ENCODE results near the gene MYH2.

Gene MYH2

DNA sequence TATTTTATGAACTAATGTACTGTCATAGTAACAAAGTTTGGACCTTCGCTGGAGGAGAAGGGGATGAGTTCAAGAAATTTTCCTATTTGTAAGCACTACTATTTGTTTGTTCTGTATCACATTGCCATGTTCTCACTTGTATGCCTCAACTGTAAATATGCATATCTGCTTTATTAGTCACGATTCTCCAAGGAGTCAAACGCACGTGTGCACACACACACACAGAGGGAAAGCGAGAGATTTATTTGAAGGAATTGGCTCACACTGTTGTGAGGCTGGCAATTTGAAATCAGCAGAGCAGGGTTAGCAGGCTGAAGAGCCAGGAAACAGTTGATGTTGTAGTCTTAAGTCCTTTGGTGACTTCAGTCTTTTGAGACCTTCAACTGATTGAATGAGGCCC, 24.9 kb upstream of the MYH2 start:
- ChIA-PET POLR2A (ENCODE audit: low non-redundant PET) (no interaction called here), CTCF (no interaction called here)
- peak; percentile 17 for DNase-seq (ENCODE audit: low spot score)
- no peak overlapping the region for H3K27ac ChIP-seq
- TF ChIP-seq, protein P1, sequence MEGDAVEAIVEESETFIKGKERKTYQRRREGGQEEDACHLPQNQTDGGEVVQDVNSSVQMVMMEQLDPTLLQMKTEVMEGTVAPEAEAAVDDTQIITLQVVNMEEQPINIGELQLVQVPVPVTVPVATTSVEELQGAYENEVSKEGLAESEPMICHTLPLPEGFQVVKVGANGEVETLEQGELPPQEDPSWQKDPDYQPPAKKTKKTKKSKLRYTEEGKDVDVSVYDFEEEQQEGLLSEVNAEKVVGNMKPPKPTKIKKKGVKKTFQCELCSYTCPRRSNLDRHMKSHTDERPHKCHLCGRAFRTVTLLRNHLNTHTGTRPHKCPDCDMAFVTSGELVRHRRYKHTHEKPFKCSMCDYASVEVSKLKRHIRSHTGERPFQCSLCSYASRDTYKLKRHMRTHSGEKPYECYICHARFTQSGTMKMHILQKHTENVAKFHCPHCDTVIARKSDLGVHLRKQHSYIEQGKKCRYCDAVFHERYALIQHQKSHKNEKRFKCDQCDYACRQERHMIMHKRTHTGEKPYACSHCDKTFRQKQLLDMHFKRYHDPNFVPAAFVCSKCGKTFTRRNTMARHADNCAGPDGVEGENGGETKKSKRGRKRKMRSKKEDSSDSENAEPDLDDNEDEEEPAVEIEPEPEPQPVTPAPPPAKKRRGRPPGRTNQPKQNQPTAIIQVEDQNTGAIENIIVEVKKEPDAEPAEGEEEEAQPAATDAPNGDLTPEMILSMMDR (conservative IDR thresholded peaks at IDR 0.05; ENCODE audit: low read depth) = no peak

DNA sequence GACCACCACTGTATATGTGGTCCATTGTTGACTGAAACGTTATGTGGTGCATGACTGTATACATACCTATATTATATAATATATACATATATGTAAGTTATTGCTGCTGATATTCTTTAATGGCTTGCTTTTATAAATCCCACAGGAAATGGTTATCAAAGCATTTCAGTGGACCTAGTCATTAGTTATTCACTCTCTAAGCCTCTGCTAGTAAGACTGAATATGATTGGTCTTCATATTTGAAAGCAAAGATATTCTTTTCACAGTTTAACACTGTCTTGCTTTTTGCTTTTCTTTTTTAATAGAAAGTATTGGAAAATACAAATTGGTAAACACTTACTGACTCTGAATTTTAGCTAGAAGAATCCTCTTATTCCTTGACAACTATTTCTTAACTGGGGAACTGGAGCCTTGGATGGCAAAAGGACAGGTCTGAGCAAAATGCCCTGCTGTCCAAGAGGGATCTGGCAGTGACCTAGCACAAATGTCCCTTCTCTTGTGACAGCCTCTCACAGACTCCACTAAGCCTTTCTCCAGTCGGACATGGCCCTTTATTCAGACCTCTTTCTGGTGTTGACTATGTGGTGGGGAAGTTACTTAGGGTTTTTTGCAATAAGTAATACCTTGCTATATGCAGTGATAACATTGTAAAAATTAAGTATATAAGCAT, 14.7 kb upstream of the MYH2 start:
- no peak for DNase-seq (ENCODE audit: low spot score)
- ChIA-PET POLR2A (ENCODE audit: low non-redundant PET) (no interaction called here), CTCF (interaction anchor here (0.7 kb wide), 1 partner anchor 205 kb away, joined by 3 read pairs; no protein-coding TSS in a partner anchor)
- TF ChIP-seq, protein P1 (conservative IDR thresholded peaks at IDR 0.05; ENCODE audit: low read depth) = no peak
- H3K27ac ChIP-seq = no peak overlapping the region

DNA sequence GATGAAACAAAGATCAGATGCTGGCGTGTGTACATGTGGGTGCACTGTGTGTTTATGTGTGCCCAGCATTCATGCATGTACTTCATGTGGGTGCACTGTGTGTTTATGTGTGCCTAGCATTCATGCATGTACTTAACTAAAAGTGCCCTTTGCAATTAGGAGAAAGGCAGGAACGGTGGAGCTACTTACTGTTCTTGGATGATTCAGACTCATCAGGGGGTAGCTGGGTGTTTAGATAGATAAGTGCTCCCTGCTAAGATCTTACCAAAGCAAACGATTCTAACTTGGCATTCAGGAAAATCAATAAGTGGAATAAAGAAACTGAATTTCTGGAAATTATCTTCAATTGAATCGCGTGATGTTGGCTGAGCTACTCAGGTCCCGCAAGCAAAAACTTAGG, 8.6 kb upstream of the MYH2 start:
- H3K27ac ChIP-seq = no peak overlapping the region
- POLR2A ChIA-PET (ENCODE audit: low non-redundant PET) = no interaction called here
- TF ChIP-seq, protein P1 (conservative IDR thresholded peaks at IDR 0.05; ENCODE audit: low read depth) = no peak
- DNase-seq (ENCODE audit: low spot score) = no peak
- CTCF ChIA-PET = no interaction called here

GRCh38 chr17:10557422-10557821, 8.0 kb upstream of the MYH2 start:
- DNase-seq (ENCODE audit: low spot score) = no peak
- H3K27ac ChIP-seq = no peak overlapping the region
- CTCF ChIA-PET = no interaction called here
- POLR2A ChIA-PET (ENCODE audit: low non-redundant PET) = no interaction called here
- TF ChIP-seq, protein P1 (conservative IDR thresholded peaks at IDR 0.05; ENCODE audit: low read depth) = no peak

DNA sequence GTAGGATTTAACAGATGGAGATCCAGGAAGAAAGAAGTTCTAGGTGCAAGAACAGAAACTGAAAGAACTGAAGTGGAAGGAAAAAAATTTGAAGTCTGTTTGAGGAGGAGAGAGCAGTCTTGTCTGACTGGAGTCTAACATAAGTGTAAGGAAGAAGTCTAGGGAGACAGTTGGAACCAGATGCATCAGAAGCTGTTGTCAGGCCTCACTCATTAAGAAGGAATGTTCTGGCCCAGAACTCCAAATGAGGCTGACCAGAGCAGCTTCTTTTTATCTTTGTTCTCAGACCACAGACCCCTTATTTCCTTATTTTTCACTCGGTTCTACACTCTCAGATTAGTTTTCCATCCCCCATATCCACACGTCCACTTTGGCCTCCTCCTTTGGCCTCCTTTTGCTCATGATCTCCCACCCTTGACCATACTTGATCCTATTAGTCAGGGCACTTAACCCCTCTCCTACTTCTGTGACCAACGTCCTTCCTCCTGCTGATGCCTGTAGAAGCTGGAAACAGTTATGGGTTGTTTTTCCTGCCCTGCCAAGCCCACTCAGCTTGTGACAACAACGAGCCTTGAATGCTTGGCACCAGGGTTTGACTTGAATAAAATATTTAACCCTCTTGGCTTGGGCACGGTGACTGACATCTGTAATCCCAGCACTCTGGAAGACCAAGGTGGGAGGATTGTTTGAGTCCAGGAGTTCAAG, 7.0 kb upstream of the MYH2 start:
- CTCF ChIA-PET = no interaction called here
- POLR2A ChIA-PET (ENCODE audit: low non-redundant PET) = no interaction called here
- TF ChIP-seq, protein P1 (conservative IDR thresholded peaks at IDR 0.05; ENCODE audit: low read depth) = no peak
- no peak overlapping the region for H3K27ac ChIP-seq
- no peak for DNase-seq (ENCODE audit: low spot score)

DNA sequence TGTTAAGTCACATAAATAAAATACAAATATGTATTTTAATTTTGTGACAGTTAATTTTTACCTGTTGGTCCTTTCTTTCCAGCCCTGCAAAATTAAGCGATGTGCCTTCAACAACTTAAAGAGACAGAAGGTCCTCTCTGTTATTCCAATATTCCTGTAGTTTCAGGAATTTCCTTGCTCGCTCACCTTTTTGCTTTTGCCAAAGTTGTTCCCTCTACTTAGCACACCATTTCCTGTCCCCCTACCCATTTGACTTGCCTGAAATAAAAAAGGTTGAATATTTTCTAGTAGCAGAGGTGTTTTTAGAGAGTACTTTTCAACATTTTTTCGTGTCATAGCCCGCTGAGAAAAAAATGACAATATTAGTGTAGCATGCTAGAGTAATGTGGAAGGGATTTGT, 556 bp upstream of the MYH2 start:
- DNase-seq (ENCODE audit: low spot score) = no peak
- ChIA-PET CTCF (interaction anchor here (0.6 kb wide), 1 partner anchor 33 kb away, joined by 3 read pairs; no protein-coding TSS in a partner anchor), POLR2A (ENCODE audit: low non-redundant PET) (no interaction called here)

More for the DNA sequence above, 556 bp upstream of the MYH2 start:
- no peak overlapping the region for H3K27ac ChIP-seq
- TF ChIP-seq, protein P1 (conservative IDR thresholded peaks at IDR 0.05; ENCODE audit: low read depth) = no peak
